ENCODE results near the gene ANKS3.

The ANKS3 gene

DNA sequence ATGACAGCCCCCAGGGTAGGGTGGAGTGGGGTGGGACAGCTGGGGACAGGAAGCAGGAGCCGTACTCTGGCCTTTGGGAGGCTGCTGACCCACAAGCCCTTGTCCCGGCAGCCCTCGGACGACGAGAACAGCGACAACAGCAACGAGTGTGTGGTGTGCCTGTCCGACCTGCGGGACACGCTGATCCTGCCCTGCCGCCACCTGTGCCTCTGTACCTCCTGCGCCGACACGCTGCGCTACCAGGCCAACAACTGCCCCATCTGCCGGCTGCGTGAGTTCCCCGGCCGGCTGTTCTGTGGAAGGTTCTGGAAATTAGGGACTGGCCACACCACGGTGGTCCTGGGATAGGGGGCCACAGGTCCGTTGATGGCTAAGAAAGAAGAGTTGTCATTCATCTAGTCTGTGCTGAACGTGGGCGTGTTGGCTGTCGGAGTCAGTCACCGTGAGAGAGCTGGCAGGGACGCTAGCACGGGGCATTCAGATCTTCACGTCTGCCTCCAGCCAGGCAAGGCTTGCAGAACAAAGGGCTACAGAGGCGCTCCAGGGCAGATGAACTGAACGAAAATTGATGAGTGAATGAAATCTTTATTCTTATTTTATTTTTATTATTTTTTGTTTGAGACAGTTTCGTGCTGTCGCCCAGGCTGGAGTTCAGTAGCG lies 60.6 kb downstream of the ANKS3 start:
- no peak for DNase-seq (ENCODE audit: low read depth in 2 of 2)

DNA sequence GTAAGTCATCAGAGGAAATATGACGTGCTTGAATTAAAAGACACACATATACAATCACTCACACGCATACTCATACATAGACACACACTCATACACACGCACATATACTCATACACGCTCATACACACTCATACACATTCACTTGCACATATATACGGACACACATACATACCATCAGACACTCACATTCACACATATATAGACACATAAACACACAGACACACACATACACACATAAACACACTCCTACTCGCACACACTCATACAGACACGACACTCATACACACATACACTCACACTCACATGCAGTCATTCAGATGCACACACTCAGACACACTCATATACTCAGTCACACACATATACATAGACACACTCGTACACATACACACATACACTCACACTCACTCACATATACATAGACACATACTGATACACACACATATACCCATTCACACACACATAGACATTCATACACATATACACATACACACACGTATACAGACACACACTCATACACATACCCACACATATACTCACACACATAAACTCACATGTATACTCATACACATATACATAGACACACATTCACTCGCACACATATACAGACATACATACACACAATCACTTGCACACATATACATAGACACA lies 65.6 kb downstream of the ANKS3 start:
- no peak for DNase-seq (ENCODE audit: low read depth in 2 of 2)

DNA sequence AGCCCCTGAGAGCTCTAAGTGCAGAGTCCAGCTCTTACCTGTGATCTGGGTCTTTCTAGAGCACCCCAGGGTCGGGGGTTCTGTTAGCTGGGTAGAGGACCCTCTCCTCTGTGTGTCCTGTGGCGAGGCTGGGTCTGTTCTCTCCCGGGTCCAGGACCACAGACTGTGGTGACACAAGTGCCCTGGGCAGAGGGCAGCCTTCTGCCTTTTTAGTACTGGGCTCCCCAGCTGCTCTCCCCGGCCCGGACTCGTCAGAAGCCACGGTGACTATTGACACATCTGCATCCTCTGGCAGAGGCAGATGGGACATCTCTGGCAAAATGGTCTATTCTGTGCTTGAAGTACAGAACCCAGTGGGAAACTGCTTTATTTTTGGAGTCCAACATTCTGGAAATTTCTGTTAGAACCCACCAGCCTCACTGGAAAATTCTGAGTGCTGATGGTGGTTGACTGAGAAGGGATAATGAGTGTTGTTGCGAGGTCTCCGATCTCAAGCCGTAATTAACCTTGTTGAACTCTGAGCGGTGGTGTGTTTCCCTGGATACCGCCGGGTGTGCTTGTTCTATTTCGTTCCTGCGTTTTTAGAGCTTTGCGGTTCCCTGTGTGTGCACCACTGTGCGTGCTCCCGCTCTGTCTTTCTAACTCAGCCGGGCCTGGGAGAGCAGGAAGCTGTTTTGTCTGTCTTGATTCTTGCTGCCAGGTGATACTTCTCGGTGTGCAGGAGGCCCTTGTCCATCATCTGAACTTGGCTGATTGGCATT lies 66.7 kb downstream of the ANKS3 start:
- no peak for DNase-seq (ENCODE audit: low read depth in 2 of 2)

DNA sequence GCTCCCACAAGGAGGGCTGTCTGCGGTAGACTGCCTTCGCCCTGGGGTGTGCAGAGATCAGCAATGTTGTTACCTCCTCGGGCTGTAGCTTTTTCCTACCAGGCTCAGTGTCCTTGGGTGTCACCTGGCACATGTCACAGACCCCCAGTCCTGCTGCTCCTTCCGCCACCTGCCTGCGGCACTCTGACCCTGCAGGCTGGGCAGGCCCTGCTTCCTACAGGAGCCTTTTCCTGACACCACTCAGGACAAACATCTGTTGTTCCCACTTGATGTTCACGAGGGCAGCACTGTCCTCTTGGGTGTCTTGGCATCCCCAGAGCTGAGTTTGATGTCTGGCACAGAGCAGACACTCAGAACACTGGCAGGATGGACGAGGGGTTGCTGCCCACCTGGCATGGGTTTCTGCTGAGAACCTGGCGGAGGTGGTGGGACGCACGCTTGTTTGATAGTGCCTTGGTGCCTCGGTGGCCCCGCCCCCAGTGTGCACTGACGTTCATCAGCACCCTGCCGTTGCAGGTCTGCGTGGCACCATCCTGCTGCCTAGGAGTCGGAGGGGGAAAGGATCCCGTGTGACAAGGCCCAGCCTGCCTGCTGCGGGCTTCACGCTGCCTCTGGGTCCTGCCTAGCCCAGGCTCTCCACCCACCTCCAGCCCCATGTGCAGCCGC lies 67.4 kb downstream of the ANKS3 start:
- no peak for DNase-seq (ENCODE audit: low read depth in 2 of 2)

- peak; percentile 42 to 43 for DNase-seq (ENCODE audit: low read depth in 2 of 2)
These were observed 69.3 kb downstream of the ANKS3 start for GRCh38 chr16:4664538-4665418.

DNA sequence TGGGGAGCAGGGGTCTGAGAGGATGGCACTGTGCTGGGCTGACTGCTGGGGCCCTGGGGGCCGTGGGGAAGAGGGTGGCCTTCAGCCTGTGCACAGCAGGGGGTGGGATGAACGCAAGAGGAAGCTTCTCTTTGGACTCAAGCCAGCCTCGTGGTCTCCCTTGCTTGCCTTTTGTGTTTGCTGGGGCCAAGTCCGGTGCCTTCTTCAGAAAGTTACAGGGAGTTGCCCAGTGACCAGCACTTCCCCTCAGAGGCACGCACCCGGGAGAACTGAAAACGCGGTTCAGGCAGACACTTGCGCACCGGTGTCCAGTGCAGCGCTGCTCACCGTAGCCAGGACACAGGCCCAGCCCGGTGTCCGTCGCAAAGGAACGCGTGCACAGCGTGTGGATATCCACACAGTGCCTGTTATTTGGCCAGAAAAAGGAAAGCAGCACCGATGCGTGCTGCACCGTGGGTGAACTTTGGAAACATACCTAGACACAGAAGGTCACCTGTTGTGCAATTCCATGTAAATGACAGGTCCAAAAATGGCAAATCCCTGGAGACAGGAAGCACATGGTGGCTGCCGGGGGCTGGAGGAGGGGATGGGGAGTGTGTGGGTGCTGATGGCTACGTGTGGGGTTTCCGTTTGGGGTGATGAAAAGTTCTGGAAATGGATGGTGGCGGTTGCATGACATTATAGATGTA lies 70.2 kb downstream of the ANKS3 start:
- DNase-seq (ENCODE audit: low read depth in 2 of 2): no peak

DNA sequence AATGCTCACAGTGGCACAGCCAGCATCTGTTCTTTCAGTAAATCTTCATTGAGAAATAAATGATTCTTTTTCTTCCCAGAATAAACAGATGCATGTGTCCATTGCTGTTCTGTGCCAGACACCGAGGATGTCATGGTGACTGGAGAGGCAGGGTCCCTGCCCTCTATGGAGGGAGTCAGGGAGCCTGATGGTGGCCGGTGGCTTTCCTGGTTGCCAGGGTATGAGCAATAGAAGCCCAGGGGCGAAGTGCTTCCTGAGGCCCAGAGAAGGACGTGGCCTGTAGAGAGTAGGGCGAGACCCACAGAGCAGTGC lies 70.7 kb downstream of the ANKS3 start:
- DNase-seq (ENCODE audit: low read depth in 2 of 2): no peak

DNA sequence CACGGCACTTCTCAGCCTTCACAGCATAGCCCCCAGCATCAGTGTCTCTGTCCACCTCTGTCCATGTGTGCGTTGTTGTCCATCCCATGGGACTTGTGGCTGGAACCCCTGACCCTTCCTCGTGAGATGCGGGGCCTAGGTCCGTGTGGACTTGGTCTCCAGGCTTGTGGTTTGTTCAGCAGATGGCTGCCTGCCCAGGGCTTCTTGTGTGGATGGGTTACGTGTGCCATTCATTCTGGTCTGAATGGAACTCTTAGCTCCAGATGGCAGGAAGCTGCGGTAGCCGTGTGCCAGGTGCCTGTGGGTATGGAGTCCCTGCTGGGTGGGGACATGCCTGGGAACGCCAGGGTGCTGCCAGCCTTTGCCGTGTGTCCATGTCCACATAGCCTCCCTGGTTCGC lies 72.4 kb downstream of the ANKS3 start:
- DNase-seq (ENCODE audit: low read depth in 2 of 2): no peak

GRCh38 chr16:4660454-4661007 lies 73.5 kb downstream of the ANKS3 start:
- DNase-seq (ENCODE audit: low read depth in 2 of 2): peak; percentile 75 to 84

DNA sequence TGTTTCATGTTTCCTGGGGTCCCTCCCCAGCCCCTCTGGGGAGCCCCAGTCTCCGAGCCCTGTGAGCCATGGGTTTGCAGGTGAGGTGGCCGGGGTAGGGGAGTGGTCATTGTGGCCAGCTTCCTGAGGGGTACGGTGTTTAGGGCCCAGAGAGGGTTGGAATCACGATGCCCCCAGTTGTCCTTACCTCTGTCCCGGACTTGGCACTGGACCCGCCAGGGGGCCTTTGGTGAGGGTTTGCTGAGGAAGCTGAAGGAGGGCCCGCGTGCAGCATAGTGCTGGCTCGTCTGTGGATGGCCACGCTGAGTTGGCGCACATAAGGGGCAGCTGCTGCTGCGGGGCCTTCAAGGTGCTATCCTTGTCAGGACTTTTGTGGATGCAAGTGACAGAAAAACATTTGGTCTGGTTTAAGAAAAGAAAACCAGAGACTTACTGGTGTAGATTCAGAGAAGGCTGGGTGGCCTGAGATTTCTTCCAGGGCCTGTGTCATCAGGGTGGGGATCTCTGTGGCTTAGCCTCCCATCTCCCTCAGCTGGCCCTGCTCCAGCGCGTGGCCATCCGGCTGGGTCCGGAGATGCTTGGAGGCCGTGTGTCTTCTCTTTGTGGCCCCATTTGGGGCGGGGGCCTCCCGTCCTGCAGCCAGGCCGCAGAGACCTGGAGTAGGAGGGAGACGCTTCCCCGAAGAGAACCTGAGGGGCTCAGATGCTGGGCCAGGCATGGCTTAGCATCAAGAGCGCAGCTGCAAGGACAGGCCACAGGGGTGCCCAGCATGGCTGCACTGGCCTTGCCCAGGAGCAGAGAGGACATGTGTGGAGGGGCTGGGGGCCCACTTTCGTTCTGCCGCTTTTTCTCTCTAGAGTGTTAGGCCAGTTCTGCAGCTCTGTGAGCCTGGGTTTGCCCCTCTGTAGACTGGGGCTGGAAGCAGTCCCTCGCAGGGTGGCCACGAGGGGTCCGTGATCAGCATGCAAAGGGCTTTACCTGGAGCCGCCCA lies 74.4 kb downstream of the ANKS3 start:
- DNase-seq (ENCODE audit: low read depth in 2 of 2): no peak

- no peak for DNase-seq (ENCODE audit: low read depth in 2 of 2)
These were observed 77.1 kb downstream of the ANKS3 start for GRCh38 chr16:4656695-4657686.

GRCh38 chr16:4656221-4656620 lies 77.8 kb downstream of the ANKS3 start:
- DNase-seq (ENCODE audit: low read depth in 2 of 2): no peak

- no peak for DNase-seq (ENCODE audit: low read depth in 2 of 2)
These were observed 78.3 kb downstream of the ANKS3 start for GRCh38 chr16:4655801-4656200.

DNA sequence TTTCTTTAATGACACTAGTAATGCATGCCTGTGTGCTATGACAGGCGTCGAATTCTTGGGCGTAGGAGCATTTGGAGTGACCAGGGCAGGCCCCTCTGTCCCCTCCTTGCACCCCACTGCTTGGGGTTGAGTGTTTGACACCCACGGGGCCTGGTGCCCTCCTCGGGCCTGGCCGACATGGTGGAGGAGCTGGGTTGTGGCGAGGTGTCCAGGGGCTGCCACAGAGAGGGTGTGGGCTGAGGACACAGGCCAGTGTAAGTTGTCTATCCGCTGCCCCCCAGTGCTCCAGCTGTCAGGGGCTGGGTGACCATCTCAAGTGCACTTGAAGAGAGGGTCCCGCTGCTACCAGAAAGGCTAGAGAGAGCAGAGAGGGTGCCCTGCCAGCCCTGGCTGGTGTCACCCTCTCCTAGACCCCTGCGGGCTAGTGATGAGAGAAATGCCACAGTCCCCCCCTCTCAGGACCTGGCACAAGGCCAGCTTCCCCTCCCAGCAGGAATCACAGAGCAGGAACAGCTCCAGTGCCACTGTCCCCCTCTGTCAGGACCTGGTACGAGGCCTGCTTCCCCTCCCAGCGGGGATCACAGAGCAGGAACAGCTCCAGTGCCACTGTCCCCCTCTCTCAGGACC lies 79.0 kb downstream of the ANKS3 start:
- DNase-seq (ENCODE audit: low read depth in 2 of 2): no peak

- no peak for DNase-seq (ENCODE audit: low read depth in 2 of 2)
These were observed 79.8 kb downstream of the ANKS3 start for GRCh38 chr16:4654011-4654963.

- DNase-seq (ENCODE audit: low read depth in 2 of 2): no peak
These were observed 81.5 kb downstream of the ANKS3 start for GRCh38 chr16:4652561-4652960.

DNA sequence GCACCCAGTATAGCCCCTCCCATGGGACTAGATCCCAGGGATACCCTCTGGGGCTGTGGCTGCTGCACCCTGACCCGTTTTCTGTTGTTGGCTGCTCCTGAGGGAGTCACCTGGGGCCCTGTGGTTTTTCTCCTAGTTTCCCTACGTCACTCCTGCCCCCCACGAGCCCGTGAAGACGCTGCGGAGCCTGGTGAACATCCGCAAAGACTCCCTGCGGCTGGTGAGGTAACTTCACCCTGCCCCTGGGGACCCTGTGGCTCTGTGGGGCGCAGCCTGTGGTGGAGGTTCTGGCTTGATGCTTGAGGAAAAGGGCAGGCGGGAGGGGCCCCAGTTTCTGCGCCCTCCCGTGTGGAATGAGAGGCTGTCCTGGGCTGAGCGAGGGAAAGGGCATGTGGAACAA lies 82.2 kb downstream of the ANKS3 start:
- no peak for DNase-seq (ENCODE audit: low read depth in 2 of 2)

Data from stimulated activated CD8-positive, alpha-beta memory T cell treated with anti-CD3 and anti-CD28 coated beads, Interleukin-2, amount 100 ng/mL, for 48 hours (primary cell).